KMS-11 (cell line): ENCODE data around the gene BCAS1.

ENCODE experiments used
- H2AFZ ChIP-seq: fragments of 200-600 bp; sonication (generic); 2 replicates; pipeline ENCODE4 v1.6.1; 2016; ENCODE audit warnings: antibody characterized with exemption, mixed run types, low read depth
- H3K27ac ChIP-seq: fragments of 200-600 bp; sonication (generic); 2 replicates; pipeline ENCODE4 v1.6.1; 2016; ENCODE audit warnings: mild to moderate bottlenecking, mixed run types
- H3K27me3 ChIP-seq: fragments of 200-600 bp; sonication (generic); 2 replicates; pipeline ENCODE4 v1.6.1; 2017; ENCODE audit warnings: mild to moderate bottlenecking, low read depth, mixed run types, moderate library complexity; ENCODE audit not compliant: insufficient read depth
- H3K36me3 ChIP-seq: fragments of 200-600 bp; sonication (generic); 2 replicates; pipeline ENCODE4 v1.6.1; 2017; ENCODE audit warnings: mild to moderate bottlenecking, mixed run types; ENCODE audit not compliant: insufficient read depth
- H3K4me1 ChIP-seq: fragments of 200-600 bp; sonication (generic); 2 replicates; pipeline ENCODE4 v1.6.1; 2016; ENCODE audit warnings: mild to moderate bottlenecking, low read depth, mixed run types; ENCODE audit not compliant: poor library complexity, severe bottlenecking
- H3K4me2 ChIP-seq: fragments of 200-600 bp; sonication (generic); 2 replicates; pipeline ENCODE4 v1.7.0; 2016; ENCODE audit warnings: mild to moderate bottlenecking, mixed run types
- H3K4me3 ChIP-seq: fragments of 200-600 bp; sonication (generic); IDR thresholded peaks from 2 replicates; pipeline ENCODE4 v1.6.1; 2017; ENCODE audit warnings: low read depth, low read length, mixed read lengths; ENCODE audit not compliant: insufficient read depth
- H3K79me2 ChIP-seq: fragments of 200-600 bp; sonication (generic); 2 replicates; pipeline ENCODE4 v1.6.1; 2016; ENCODE audit warnings: low read depth, mixed run types; ENCODE audit not compliant: insufficient read depth
- H3K9ac ChIP-seq: fragments of 200-600 bp; sonication (generic); 2 replicates; pipeline ENCODE4 v1.6.1; 2016; ENCODE audit warnings: mild to moderate bottlenecking, mixed run types
- H4K20me1 ChIP-seq: fragments of 200-600 bp; sonication (generic); 2 replicates; pipeline ENCODE4 v1.6.1; 2016; ENCODE audit warnings: mild to moderate bottlenecking, mixed run types; ENCODE audit not compliant: insufficient read depth
- CTCF ChIP-seq: fragments of 200-600 bp; sonication (generic); conservative IDR thresholded peaks from 2 replicates; pipeline ENCODE4 v1.6.1; 2017; ENCODE audit warnings: low read depth, mild to moderate bottlenecking, antibody characterized with exemption, low read length, moderate library complexity, mixed read lengths

BCAS1 gene

GRCh38 chr20:54020868-54021267 is 49.5 kb downstream of the BCAS1 start:
- Histone ChIP-seq H3K36me3 (no peaks in the 10 kb centered on the region), H3K4me1 (peaks cover 14% of the 10 kb centered on the region)

DNA sequence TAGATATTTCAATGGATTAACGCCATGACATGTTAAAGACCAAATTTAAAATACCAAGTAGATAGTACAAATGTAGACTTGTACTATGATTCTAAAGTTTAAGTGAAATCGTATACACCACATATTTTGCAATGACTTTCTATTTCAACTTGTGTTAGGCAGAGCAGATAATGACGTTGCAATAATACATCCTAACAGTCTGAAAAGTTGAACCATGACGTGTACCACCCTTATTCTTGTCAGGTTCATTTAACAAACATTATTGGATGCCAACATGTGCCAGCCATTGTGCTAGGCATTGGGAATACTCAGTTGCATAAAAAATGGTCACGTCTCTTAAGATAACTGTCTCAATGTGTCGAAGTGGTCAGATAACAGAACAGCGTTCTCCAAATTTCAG is 50.0 kb downstream of the BCAS1 start:
- TF ChIP-seq CTCF = no peak
- Histone ChIP-seq H3K9ac (no peak overlapping the region), H3K4me1 (peaks cover 19% of the 10 kb centered on the region), H4K20me1 (no peaks in the 10 kb centered on the region), H3K27me3 (no peaks in the 10 kb centered on the region), H2AFZ (no peak overlapping the region), H3K79me2 (no peaks in the 10 kb centered on the region), H3K4me3 (no peak overlapping the region), H3K36me3 (no peaks in the 10 kb centered on the region), H3K4me2 (no peak overlapping the region), H3K27ac (no peak overlapping the region)

More at GRCh38 chr20:54020868-54021267, 49.5 kb downstream of the BCAS1 start:
- H2AFZ ChIP-seq = no peak overlapping the region
- TF ChIP-seq CTCF = no peak
- no peak overlapping the region for H3K4me2 ChIP-seq
- H3K27ac ChIP-seq = no peak overlapping the region
- H3K79me2 ChIP-seq = no peaks in the 10 kb centered on the region
- no peaks in the 10 kb centered on the region for H3K27me3 ChIP-seq
- no peaks in the 10 kb centered on the region for H4K20me1 ChIP-seq
- H3K4me3 ChIP-seq = no peak overlapping the region
- no peak overlapping the region for H3K9ac ChIP-seq

GRCh38 chr20:54019585-54019984 is 50.8 kb downstream of the BCAS1 start:
- H3K27me3 ChIP-seq = no peaks in the 10 kb centered on the region
- no peaks in the 10 kb centered on the region for H3K79me2 ChIP-seq
- H3K9ac ChIP-seq = no peak overlapping the region
- no peak overlapping the region for H3K27ac ChIP-seq
- TF ChIP-seq CTCF = no peak
- no peaks in the 10 kb centered on the region for H3K36me3 ChIP-seq
- H4K20me1 ChIP-seq = no peaks in the 10 kb centered on the region
- peaks cover 26% of the 10 kb centered on the region for H3K4me1 ChIP-seq
- no peak overlapping the region for H3K4me2 ChIP-seq
- H2AFZ ChIP-seq = no peak overlapping the region
- H3K4me3 ChIP-seq = no peak overlapping the region

DNA sequence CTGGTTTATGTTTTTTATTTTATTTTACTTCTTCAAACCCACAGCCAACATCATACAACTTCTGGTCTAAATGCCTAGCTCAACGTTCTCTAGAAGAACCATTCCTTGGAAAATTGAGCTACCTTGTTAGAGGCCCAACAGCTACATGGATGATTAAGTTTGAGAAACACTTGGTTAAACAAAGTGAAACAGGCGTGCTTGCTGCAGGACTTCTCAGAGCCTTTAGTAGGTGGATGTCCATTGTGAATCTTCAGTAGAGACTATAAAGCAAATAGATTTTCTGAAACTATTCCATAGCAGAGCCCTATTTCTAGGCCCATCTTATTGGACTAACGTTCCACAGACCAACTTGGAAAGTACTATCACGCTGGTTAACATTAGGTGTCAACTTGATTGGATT is 51.3 kb downstream of the BCAS1 start:
- Histone ChIP-seq H3K79me2 (no peaks in the 10 kb centered on the region), H3K4me1 (peaks cover 31% of the 10 kb centered on the region), H3K9ac (no peak overlapping the region), H2AFZ (no peak overlapping the region), H3K4me2 (no peak overlapping the region), H3K27ac (no peak overlapping the region), H4K20me1 (no peaks in the 10 kb centered on the region), H3K36me3 (no peaks in the 10 kb centered on the region), H3K4me3 (no peak overlapping the region), H3K27me3 (no peaks in the 10 kb centered on the region)
- no peak for TF ChIP-seq CTCF
